Stomach (tissue), 4 donors: Measurements from ENCODE around the gene FARS2.

Experiments used
- POLR2A ChIP-seq, 4 donors: fragments of 450-650 bp; IDR thresholded peaks; one replicate each; pipeline ENCODE4 v1.6.1; 2016; ENCODE audit warnings: antibody characterized with exemption in 4 of 4, control low read depth in 2 of 4, mild to moderate bottlenecking in 1 of 4, moderate library complexity in 1 of 4
- POLR2AphosphoS5 ChIP-seq, 3 donors: sonication (generic); formaldehyde crosslinking; IDR thresholded peaks; one replicate each; pipeline ENCODE4 v1.6.1; 2016; ENCODE audit warnings: antibody characterized with exemption in 3 of 3
- TF ChIP-seq, protein P1 (sequence below), 7 experiments: fragments of 450-650 bp in 4 of 7; fragments of 200-600 bp in 3 of 7; sonication (generic) in 3 of 7; IDR thresholded peaks; one replicate each; pipeline ENCODE4 v1.5.1; 2016 to 2019; ENCODE audit warnings: antibody characterized with exemption in 7 of 7, control low read depth in 2 of 7, mild to moderate bottlenecking in 1 of 7

DNA sequence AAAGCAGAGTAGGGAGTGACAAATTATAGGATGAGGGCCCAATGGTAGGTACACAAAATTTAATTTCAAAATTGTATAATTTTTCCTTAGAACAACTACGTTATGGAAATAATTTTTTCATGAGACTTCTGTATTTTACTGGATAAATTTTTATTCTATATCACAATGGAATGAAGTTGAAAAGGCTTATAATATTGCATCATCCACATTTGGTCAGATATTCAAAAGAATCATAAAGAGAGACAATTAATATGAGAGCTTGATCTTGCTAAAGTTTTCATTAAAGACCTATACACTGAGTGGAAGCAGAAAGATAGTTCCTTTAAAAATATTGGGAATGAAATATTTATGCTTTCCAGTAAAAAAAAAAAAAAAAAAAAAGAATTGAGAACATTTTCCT is 242.8 kb downstream of the FARS2 start:
- TF ChIP-seq, protein P1, sequence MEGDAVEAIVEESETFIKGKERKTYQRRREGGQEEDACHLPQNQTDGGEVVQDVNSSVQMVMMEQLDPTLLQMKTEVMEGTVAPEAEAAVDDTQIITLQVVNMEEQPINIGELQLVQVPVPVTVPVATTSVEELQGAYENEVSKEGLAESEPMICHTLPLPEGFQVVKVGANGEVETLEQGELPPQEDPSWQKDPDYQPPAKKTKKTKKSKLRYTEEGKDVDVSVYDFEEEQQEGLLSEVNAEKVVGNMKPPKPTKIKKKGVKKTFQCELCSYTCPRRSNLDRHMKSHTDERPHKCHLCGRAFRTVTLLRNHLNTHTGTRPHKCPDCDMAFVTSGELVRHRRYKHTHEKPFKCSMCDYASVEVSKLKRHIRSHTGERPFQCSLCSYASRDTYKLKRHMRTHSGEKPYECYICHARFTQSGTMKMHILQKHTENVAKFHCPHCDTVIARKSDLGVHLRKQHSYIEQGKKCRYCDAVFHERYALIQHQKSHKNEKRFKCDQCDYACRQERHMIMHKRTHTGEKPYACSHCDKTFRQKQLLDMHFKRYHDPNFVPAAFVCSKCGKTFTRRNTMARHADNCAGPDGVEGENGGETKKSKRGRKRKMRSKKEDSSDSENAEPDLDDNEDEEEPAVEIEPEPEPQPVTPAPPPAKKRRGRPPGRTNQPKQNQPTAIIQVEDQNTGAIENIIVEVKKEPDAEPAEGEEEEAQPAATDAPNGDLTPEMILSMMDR (IDR thresholded peaks at IDR 0.05) = no peak
- TF ChIP-seq POLR2A (IDR thresholded peaks at IDR 0.05) (no peak), POLR2AphosphoS5 (IDR thresholded peaks at IDR 0.05) (no peak)
